ENCODE data around the gene RASA3. TPM values are rescaled to one million over a fixed set of nuclear protein-coding genes. Genes with fewer than 3 reads are reported as not detected.
A peak's percentile ranks its signal among the peaks of the same experiment; 100 is the strongest.

Gene RASA3
- total and polyA plus RNA-seq, 9 of the 15 experiments (the other 6 are each of a cell fraction or from before 2014, with no cell fraction given): 0.72 to 25.3 (median 14.4) TPM

GRCh38 chr13:114128348-114128623, 4.1 kb downstream of the RASA3 start:
- H3K9me1 ChIP-seq (ENCODE audit: control insufficient read depth, insufficient read depth, low read length): no peaks in the 10 kb centered on the region
- H3K36me3 ChIP-seq (ENCODE audit: control insufficient read depth, insufficient read depth, low read length): no peaks in the 10 kb centered on the region
- in situ Hi-C loops (cut with MboI): no loop called here
- DNase-seq (ENCODE audit: extremely low read depth in 1 of 4, low spot score in 3 of 4) (no peak), FAIRE-seq (no peak), ATAC-seq (no peak)
- TF ChIP-seq ZNF316 (IDR thresholded peaks at IDR 0.05): no peak
- POLR2A ChIA-PET: interaction anchor here (0.6 to 0.9 kb wide), 4 partner anchors 8 to 100 kb away, joined by 3 to 4 read pairs (median 4); no protein-coding TSS in a partner anchor
- no peaks in the 10 kb centered on the region for H4K20me1 ChIP-seq (replicated peaks; ENCODE audit: control insufficient read depth, insufficient read depth, low read length)
- H3K27ac ChIP-seq (ENCODE audit: extremely low read depth, low read depth, low read length): peak overlapping the region; percentile 80
- peaks cover 34 to 79% of the 10 kb centered on the region in 2 experiments for H3K4me1 ChIP-seq (replicated peaks in 1 of 2; ENCODE audit: control insufficient read depth in 2 of 2, insufficient read depth in 2 of 2, low read length in 2 of 2)
- peaks cover 86% of the 10 kb centered on the region for H3K79me2 ChIP-seq (ENCODE audit: control insufficient read depth, insufficient read depth, low read length)
- WGBS (ENCODE audit: insufficient coverage, low coverage, missing lambda C conversion rate): 38% methylated on average over 4 of the region's 5 CpGs
- CTCF ChIA-PET (ENCODE audit: low intra/inter-chr PET ratio): no interaction called here
- no peaks in the 10 kb centered on the region for H3K9me3 ChIP-seq (replicated peaks; ENCODE audit: control insufficient read depth, insufficient read depth, low read depth, low read length)
- BruUV-seq (replicated peaks): no TSS peak
- intact Hi-C loops (cut with micrococcal nuclease): loop anchor here (2.0 kb wide), 1 partner anchor 63 kb away; no protein-coding TSS in a partner anchor
- 0 out of 2 replicates have a peak overlapping the region, but pooled peaks have one; percentile 76 for H2AFZ ChIP-seq (ENCODE audit: low read depth, low read length)
- H3K27me3 ChIP-seq (ENCODE audit: control insufficient read depth in 2 of 2, insufficient read depth in 2 of 2, low read length in 2 of 2): no peaks in the 10 kb centered on the region
- H3K4me2 ChIP-seq (ENCODE audit: insufficient read depth, low read length): peak overlapping the region; percentile 91
- peak overlapping the region; percentile 64 to 91; a peak in 3 of 4 replicates for H3K9ac ChIP-seq (ENCODE audit: insufficient read depth in 1 of 2, low read depth in 2 of 2, low read length in 2 of 2)
- H3K4me3 ChIP-seq: peak overlapping the region; percentile 12; the same call in 1 of the 2 replicates

GRCh38 chr13:114127473-114128347, 4.7 kb downstream of the RASA3 start:
- Histone ChIP-seq H3K36me3 (ENCODE audit: control insufficient read depth, insufficient read depth, low read length) (no peaks in the 10 kb centered on the region), H3K4me3 (no peak overlapping the region), H3K9ac (ENCODE audit: insufficient read depth in 1 of 2, low read depth in 2 of 2, low read length in 2 of 2) (peak overlapping the region; percentile 64 to 65; a peak in 3 of 4 replicates), H3K27me3 (ENCODE audit: control insufficient read depth in 2 of 2, insufficient read depth in 2 of 2, low read length in 2 of 2) (no peaks in the 10 kb centered on the region), H3K9me3 (replicated peaks; ENCODE audit: control insufficient read depth, insufficient read depth, low read depth, low read length) (no peaks in the 10 kb centered on the region), H3K4me2 (ENCODE audit: insufficient read depth, low read length) (peak overlapping the region; percentile 91; the same call in 1 of the 2 replicates), H3K79me2 (ENCODE audit: control insufficient read depth, insufficient read depth, low read length) (peaks cover 91% of the 10 kb centered on the region), H3K9me1 (ENCODE audit: control insufficient read depth, insufficient read depth, low read length) (no peaks in the 10 kb centered on the region), H2AFZ (ENCODE audit: low read depth, low read length) (no peak overlapping the region), H3K27ac (ENCODE audit: extremely low read depth, low read depth, low read length) (peak overlapping the region; percentile 80; the same call in 2 of the 3 replicates), H4K20me1 (replicated peaks; ENCODE audit: control insufficient read depth, insufficient read depth, low read length) (no peaks in the 10 kb centered on the region), H3K4me1 (replicated peaks in 1 of 2; ENCODE audit: control insufficient read depth in 2 of 2, insufficient read depth in 2 of 2, low read length in 2 of 2) (peaks cover 34 to 83% of the 10 kb centered on the region in 2 experiments)
- ATAC-seq: no peak
- ChIA-PET CTCF (ENCODE audit: low intra/inter-chr PET ratio) (no interaction called here), POLR2A (interaction anchor here (0.6 to 1.6 kb wide), 5 partner anchors 13 to 101 kb away, joined by 3 to 6 read pairs (median 4); no protein-coding TSS in a partner anchor)
- BruUV-seq (replicated peaks): no TSS peak
- DNase-seq (ENCODE audit: extremely low read depth in 1 of 4, low spot score in 3 of 4): no peak
- in situ Hi-C loops (cut with MboI) (no loop called here), intact Hi-C loops (cut with micrococcal nuclease) (loop anchor here (2.0 kb wide), 1 partner anchor 63 kb away; no protein-coding TSS in a partner anchor)
- TF ChIP-seq EGR1 (conservative IDR thresholded peaks at IDR 0.05) (0 out of 2 replicates have a peak, but pooled peaks have one; percentile 28), ESRRA (IDR thresholded peaks at IDR 0.05; ENCODE audit: borderline replicate concordance, low read depth) (no peak)
- FAIRE-seq: peak; percentile 68
- WGBS (ENCODE audit: insufficient coverage, low coverage, missing lambda C conversion rate): 46% methylated on average over 10 of the region's 15 CpGs

Measured in K562 (cell line).